Forelimb muscle (tissue), 1 donor: ENCODE results near the gene KIR2DL3. TPM values are rescaled to one million over a fixed set of nuclear protein-coding genes. Genes with fewer than 3 reads are reported as not detected.
A peak's percentile ranks its signal among the peaks of the same experiment; 100 is the strongest.

ENCODE experiments used
- DNase-seq: peaks from one replicate; pipeline ENCODE4 v3.0.0-alpha.2; 2013; ENCODE audit warnings: low read depth
- polyA plus RNA-seq: library from polyadenylated mRNA; unstranded; fragments of 120-200 nt; gene quantifications from one replicate; pipeline ENCODE4 v1.2.1, GENCODE V29; 2013; ENCODE audit not compliant: insufficient read length

KIR2DL3 gene
- polyA plus RNA-seq, 1 donor, result not detected

DNA sequence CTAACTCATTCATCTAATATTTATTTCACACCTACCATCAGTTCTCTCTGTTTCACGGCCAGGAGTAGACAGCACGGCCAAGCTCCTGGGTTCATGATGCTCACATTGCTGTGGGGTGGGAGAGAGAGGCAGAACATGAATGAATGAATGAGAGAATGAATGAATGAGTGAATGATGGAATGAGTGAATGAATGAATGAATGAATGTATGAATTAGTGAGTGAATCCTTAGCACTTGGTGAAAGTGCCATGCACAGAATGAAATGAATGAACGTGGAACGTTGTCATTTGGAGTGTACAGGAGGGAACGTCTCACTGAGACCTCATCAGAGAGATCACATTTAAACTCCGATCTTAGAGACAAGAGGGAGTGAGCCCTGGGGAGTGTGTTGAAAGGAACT lies 53.2 kb downstream of the KIR2DL3 start:
- no peak for DNase-seq

DNA sequence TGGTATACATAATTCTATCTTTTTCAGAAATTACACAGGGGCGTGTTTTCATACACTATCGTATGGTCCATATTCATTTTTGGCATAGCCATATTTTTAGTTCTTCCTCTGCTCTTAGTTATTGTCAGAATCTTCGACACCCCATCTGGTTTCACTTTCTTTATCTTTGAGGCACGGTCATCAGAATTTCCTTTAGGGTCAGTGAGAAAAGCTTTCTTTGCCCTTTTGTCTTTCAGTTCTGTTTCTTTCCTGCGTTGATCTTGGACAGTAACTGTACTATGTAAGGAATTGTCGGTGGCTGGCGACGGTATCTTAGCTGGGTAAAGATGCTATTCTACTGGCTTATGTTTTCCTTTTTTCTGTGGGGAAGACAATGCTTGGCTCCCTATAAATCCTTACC lies 54.5 kb downstream of the KIR2DL3 start:
- DNase-seq, result peak; percentile 1

DNA sequence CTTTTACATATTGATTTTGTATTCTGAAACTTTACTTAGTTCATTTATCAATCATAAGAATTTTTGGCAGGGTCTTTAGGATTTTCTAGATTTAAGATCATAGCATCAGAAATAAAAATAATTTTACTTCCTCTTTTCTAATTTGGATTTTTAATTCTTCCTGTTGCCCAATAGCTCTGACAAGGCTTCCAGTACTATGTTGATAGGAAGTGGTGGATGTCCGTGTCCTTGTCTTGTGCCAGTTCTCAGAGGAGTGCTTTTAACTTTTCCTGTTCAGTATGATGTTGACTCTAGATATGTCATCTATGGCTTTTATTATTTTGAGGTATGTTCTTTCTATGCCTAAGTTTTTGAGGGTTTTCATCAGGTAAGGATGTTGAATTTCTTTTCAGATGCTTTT lies 57.4 kb downstream of the KIR2DL3 start:
- no peak for DNase-seq

Other genes with a start within 250 kb of the KIR2DL3 start
- gene LAIR2, start 235.7 kb upstream of the KIR2DL3 start, polyA plus RNA-seq, result not detected
- gene LILRA2, start 164.7 kb upstream of the KIR2DL3 start, polyA plus RNA-seq, result 0.81 TPM
- 0.46 TPM for gene LILRA1, start 144.9 kb upstream of the KIR2DL3 start, polyA plus RNA-seq
- 1.1 TPM for gene LILRB1, start 108.0 kb upstream of the KIR2DL3 start, polyA plus RNA-seq
- gene LILRB4, start 75.5 kb upstream of the KIR2DL3 start, polyA plus RNA-seq, result 0.63 TPM
- gene KIR3DL3, start 14.1 kb upstream of the KIR2DL3 start, polyA plus RNA-seq, result not detected
- gene KIR2DL1, start 31.3 kb downstream of the KIR2DL3 start, polyA plus RNA-seq, result not detected
- gene KIR2DL4, start 65.1 kb downstream of the KIR2DL3 start, polyA plus RNA-seq, result not detected
- not detected for gene KIR3DL1, start 78.0 kb downstream of the KIR2DL3 start, polyA plus RNA-seq
- gene KIR2DS4, start 94.2 kb downstream of the KIR2DL3 start, polyA plus RNA-seq, result not detected
- gene KIR3DL2, start 111.9 kb downstream of the KIR2DL3 start, polyA plus RNA-seq, result not detected
- gene FCAR, start 135.7 kb downstream of the KIR2DL3 start, polyA plus RNA-seq, result 0.34 TPM
- 0.53 TPM for gene NCR1, start 167.6 kb downstream of the KIR2DL3 start, polyA plus RNA-seq
- gene NLRP7, start 209.0 kb downstream of the KIR2DL3 start, polyA plus RNA-seq, result not detected
- gene NLRP2, start 227.9 kb downstream of the KIR2DL3 start, polyA plus RNA-seq, result 1.2 TPM